ENCODE data around the gene ANO5. TPM values are rescaled to one million over a fixed set of nuclear protein-coding genes. Genes with fewer than 3 reads are reported as not detected.
"Not testable (repeated sequence)": the region's sequence is repeated elsewhere in the genome, so short reads cannot be mapped to it uniquely, and the experiment has no call there.

Gene ANO5
- total and polyA plus RNA-seq, 2 donors: 0.78 to 0.99 TPM

DNA sequence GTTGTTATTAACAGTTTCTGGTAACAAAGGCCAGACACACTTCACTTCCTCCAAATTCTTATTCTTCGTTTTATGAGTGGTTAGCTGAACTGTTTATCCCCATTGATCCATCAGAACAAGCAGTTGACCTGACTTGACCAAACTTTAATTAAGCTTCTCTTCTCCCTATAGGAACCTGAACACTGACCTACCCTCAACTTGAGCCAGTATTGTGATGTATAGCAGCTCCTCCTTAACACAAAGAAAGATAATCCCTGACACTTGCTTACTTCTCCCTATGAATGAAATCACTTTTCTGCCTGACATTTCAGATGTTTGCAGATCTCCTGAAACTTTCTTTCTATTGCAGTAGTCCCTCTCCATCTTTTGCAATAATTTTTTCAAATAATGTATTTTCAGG, 41.9 kb downstream of the ANO5 start:
- no peak for DNase-seq (ENCODE audit: low read depth in 6 of 9, low spot score in 9 of 9)
- Histone ChIP-seq H3K27me3 (ENCODE audit: control insufficient read depth in 2 of 2, insufficient read depth in 1 of 2, low read length in 1 of 2) (no peaks in the 10 kb centered on the region), H3K9me3 (ENCODE audit: control insufficient read depth in 2 of 2, insufficient read depth in 1 of 2, low read length in 1 of 2) (no peaks in the 10 kb centered on the region), H3K36me3 (ENCODE audit: control insufficient read depth in 2 of 2, insufficient read depth in 2 of 2, low read length in 1 of 2) (no peaks in the 10 kb centered on the region), H3K4me1 (ENCODE audit: control insufficient read depth in 2 of 2, insufficient read depth in 2 of 2, low read length in 2 of 2) (no peaks in the 10 kb centered on the region), H3K27ac (ENCODE audit: low read depth in 1 of 2, low read length in 1 of 2) (no peak overlapping the region), H3K4me3 (ENCODE audit: low read length in 2 of 2) (no peak overlapping the region)
- WGBS: 65% methylated on average over 1 of the region's 1 CpG

DNA sequence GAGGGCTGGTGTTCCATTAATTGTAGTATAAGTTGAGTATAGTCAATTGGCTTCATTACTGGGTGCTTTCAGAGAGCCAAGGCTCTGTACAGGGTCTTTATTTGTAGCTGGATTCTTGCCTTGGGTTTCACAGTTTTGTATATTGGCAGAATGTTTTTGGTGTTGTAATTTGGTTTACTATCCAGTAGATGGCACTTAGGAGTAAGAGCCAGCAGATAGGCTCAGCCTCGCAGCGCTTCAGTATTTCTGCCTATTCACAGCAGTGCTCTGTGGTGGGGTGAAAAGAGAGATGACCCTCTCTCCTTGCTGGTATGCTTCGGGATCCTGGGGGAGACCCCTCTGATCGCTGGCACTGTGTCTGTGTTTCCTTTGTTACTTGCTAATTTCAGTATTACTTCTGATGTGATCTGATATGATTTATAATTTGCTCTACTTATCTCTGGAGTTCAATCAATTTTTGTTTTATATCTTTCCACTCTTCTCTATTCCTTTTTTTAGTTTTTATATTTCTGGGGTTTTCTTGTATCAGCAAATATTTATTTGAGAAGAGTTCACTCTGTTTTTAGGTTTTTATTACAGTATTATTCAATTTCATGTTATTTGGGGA, 52.2 kb downstream of the ANO5 start:
- no peaks in the 10 kb centered on the region for H3K4me1 ChIP-seq (ENCODE audit: control insufficient read depth in 2 of 2, insufficient read depth in 2 of 2, low read length in 2 of 2)
- DNase-seq (ENCODE audit: low read depth in 6 of 9, low spot score in 9 of 9): peak in 4 of 9 donors; percentile 0 to 13 (median 4)
- H3K27ac ChIP-seq (ENCODE audit: low read depth in 1 of 2, low read length in 1 of 2): no peak overlapping the region
- no peaks in the 10 kb centered on the region for H3K27me3 ChIP-seq (ENCODE audit: control insufficient read depth in 2 of 2, insufficient read depth in 1 of 2, low read length in 1 of 2)
- 12% methylated on average over 4 of the region's 4 CpGs for WGBS
- no peak overlapping the region for H3K4me3 ChIP-seq (ENCODE audit: low read length in 2 of 2)
- no peaks in the 10 kb centered on the region for H3K36me3 ChIP-seq (ENCODE audit: control insufficient read depth in 2 of 2, insufficient read depth in 2 of 2, low read length in 1 of 2)
- H3K9me3 ChIP-seq (ENCODE audit: control insufficient read depth in 2 of 2, insufficient read depth in 1 of 2, low read length in 1 of 2): no peaks in the 10 kb centered on the region

DNA sequence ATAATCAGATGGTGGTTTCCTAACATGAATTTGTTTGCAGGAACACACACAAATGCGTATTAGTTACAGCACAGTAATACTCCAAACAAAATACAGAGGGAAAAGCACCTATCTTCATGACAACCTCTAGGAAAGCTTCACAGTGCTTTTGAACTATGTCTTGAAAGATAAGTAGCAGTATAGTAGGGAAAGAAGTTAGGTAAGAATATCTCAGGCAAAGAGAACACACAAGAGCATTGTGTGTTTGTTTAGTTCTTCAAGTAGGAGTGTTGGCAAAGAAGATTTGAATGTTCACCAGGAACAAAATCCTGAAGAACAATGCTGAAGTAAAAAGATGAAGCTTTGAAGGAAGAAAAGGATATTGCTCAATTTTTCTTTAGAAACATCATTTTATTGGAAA, 54.1 kb downstream of the ANO5 start:
- no peak for DNase-seq (ENCODE audit: low read depth in 6 of 9, low spot score in 9 of 9)
- H3K27me3 ChIP-seq (ENCODE audit: control insufficient read depth in 2 of 2, insufficient read depth in 1 of 2, low read length in 1 of 2): no peaks in the 10 kb centered on the region
- no peaks in the 10 kb centered on the region for H3K9me3 ChIP-seq (ENCODE audit: control insufficient read depth in 2 of 2, insufficient read depth in 1 of 2, low read length in 1 of 2)
- H3K36me3 ChIP-seq (ENCODE audit: control insufficient read depth in 2 of 2, insufficient read depth in 2 of 2, low read length in 1 of 2): no peaks in the 10 kb centered on the region
- no peak overlapping the region for H3K4me3 ChIP-seq (ENCODE audit: low read length in 2 of 2)
- no peaks in the 10 kb centered on the region for H3K4me1 ChIP-seq (ENCODE audit: control insufficient read depth in 2 of 2, insufficient read depth in 2 of 2, low read length in 2 of 2)
- WGBS: 50% methylated on average over 1 of the region's 1 CpG
- no peak overlapping the region for H3K27ac ChIP-seq (ENCODE audit: low read depth in 1 of 2, low read length in 1 of 2)

DNA sequence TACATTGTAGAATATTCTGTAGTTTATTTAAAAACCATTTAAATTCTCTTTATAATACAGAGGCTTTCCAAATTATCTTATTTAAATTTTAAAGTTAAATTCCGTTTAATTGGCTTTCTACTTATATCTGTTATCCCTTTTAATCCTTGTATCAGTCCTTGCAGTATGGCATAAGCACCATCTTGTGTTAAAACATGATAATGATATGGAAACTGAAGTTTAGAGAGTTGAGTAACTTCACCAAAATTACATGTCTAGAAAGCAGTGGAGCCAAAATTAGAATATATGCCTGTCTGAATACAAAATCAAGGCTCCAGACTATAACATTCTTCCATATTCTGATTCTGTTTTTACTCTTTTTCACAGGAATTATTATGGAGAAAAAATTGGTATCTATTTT, 57.0 kb downstream of the ANO5 start:
- WGBS: 93% methylated on average over 1 of the region's 1 CpG

DNA sequence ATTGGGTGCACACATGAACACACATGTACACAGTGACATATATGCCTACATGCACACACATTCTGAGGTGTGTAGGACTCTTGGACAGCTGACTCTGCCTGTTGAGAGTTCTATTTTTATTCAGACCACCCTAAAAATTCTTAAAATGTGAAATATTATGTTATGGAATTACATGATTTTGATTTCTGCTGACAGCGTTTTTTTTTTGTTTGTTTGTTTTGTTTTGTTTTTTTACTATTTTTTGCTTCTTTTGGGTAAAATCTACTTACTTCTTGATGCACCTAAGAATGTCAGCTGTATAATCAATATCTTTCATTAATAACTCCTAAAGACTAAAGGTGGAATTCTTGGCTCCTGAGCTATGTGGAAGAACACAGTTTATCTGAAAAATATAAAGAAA, 64.0 kb downstream of the ANO5 start:
- Histone ChIP-seq H3K27ac (ENCODE audit: low read depth in 1 of 2, low read length in 1 of 2) (no peak overlapping the region), H3K27me3 (ENCODE audit: control insufficient read depth in 2 of 2, insufficient read depth in 1 of 2, low read length in 1 of 2) (no peaks in the 10 kb centered on the region), H3K4me1 (ENCODE audit: control insufficient read depth in 2 of 2, insufficient read depth in 2 of 2, low read length in 2 of 2) (no peaks in the 10 kb centered on the region), H3K36me3 (ENCODE audit: control insufficient read depth in 2 of 2, insufficient read depth in 2 of 2, low read length in 1 of 2) (no peaks in the 10 kb centered on the region), H3K9me3 (ENCODE audit: control insufficient read depth in 2 of 2, insufficient read depth in 1 of 2, low read length in 1 of 2) (no peaks in the 10 kb centered on the region), H3K4me3 (ENCODE audit: low read length in 2 of 2) (no peak overlapping the region)
- 97% methylated on average over 1 of the region's 1 CpG for WGBS
- no peak for DNase-seq (ENCODE audit: low read depth in 6 of 9, low spot score in 9 of 9)

More for the DNA sequence above, 57.0 kb downstream of the ANO5 start:
- Histone ChIP-seq H3K36me3 (ENCODE audit: control insufficient read depth in 2 of 2, insufficient read depth in 2 of 2, low read length in 1 of 2) (no peaks in the 10 kb centered on the region), H3K4me3 (ENCODE audit: low read length in 2 of 2) (no peak overlapping the region), H3K27me3 (ENCODE audit: control insufficient read depth in 2 of 2, insufficient read depth in 1 of 2, low read length in 1 of 2) (no peaks in the 10 kb centered on the region), H3K27ac (ENCODE audit: low read depth in 1 of 2, low read length in 1 of 2) (no peak overlapping the region), H3K4me1 (ENCODE audit: control insufficient read depth in 2 of 2, insufficient read depth in 2 of 2, low read length in 2 of 2) (no peaks in the 10 kb centered on the region), H3K9me3 (ENCODE audit: control insufficient read depth in 2 of 2, insufficient read depth in 1 of 2, low read length in 1 of 2) (no peaks in the 10 kb centered on the region)
- no peak for DNase-seq (ENCODE audit: low read depth in 6 of 9, low spot score in 9 of 9)

DNA sequence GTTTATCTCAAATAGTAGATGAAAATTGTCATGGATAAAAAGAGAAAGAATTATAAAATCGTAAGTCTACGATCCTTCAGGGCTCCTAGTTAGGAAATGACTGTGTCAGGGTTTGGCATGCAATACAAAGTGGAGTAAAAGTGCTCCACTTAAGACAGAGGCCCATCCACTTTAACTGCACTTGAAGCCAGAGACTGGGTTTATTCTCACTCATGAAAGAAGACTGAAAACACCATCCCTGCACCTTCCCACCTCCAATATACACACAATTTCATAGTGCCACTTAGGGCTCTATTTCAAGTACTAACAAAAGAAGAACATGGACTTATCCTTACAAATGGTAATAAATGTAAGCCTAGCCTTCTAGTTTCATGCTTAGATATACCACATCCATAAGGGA, 70.7 kb downstream of the ANO5 start:
- Histone ChIP-seq H3K9me3 (ENCODE audit: control insufficient read depth in 2 of 2, insufficient read depth in 1 of 2, low read length in 1 of 2) (no peaks in the 10 kb centered on the region), H3K4me1 (ENCODE audit: control insufficient read depth in 2 of 2, insufficient read depth in 2 of 2, low read length in 2 of 2) (no peaks in the 10 kb centered on the region), H3K4me3 (ENCODE audit: low read length in 2 of 2) (no peak overlapping the region), H3K27me3 (ENCODE audit: control insufficient read depth in 2 of 2, insufficient read depth in 1 of 2, low read length in 1 of 2) (no peaks in the 10 kb centered on the region), H3K36me3 (ENCODE audit: control insufficient read depth in 2 of 2, insufficient read depth in 2 of 2, low read length in 1 of 2) (no peaks in the 10 kb centered on the region), H3K27ac (ENCODE audit: low read depth in 1 of 2, low read length in 1 of 2) (no peak overlapping the region)
- DNase-seq (ENCODE audit: low read depth in 6 of 9, low spot score in 9 of 9): no peak
- 96% methylated on average over 2 of the region's 2 CpGs for WGBS

DNA sequence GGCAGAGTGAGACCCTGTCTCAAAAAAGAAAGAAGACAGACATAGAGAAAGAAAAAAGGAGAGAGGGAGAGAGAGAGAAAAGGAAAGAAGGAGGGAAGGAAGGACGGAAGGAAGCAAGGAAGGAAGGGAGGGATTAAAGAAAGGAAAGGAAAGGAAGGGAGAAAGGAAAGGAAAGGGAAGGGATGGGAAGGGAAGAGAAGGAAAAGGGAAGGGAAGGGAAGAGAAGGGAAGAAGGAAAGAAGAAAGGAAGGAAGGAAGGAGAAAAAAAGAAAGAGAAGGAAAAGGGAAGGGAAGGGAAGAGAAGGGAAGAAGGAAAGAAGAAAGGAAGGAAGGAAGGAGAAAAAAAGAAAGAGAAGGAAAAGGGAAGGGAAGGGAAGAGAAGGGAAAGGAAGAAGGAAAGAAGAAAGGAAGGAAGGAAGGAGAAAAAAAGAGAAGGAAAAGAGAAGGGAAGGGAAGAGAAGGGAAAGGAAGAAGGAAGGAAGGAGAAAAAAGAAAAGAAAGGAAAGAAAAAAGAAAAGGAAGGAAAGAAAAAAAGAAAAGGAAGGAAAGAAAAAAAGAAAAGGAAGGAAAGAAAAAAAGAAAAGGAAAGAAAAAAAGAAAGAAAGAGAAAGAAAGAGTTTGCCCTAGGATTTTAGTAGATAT, 76.2 kb downstream of the ANO5 start:
- not testable (repeated sequence) for H3K9me3 ChIP-seq (ENCODE audit: control insufficient read depth in 2 of 2, insufficient read depth in 1 of 2, low read length in 1 of 2); H3K4me3 ChIP-seq (ENCODE audit: low read length in 2 of 2); H3K27me3 ChIP-seq (ENCODE audit: control insufficient read depth in 2 of 2, insufficient read depth in 1 of 2, low read length in 1 of 2); H3K4me1 ChIP-seq (ENCODE audit: control insufficient read depth in 2 of 2, insufficient read depth in 2 of 2, low read length in 2 of 2); H3K36me3 ChIP-seq (ENCODE audit: control insufficient read depth in 2 of 2, insufficient read depth in 2 of 2, low read length in 1 of 2); H3K27ac ChIP-seq (ENCODE audit: low read depth in 1 of 2, low read length in 1 of 2); DNase-seq (ENCODE audit: low read depth in 6 of 9, low spot score in 9 of 9)
- WGBS: 98% methylated on average over 1 of the region's 1 CpG

DNA sequence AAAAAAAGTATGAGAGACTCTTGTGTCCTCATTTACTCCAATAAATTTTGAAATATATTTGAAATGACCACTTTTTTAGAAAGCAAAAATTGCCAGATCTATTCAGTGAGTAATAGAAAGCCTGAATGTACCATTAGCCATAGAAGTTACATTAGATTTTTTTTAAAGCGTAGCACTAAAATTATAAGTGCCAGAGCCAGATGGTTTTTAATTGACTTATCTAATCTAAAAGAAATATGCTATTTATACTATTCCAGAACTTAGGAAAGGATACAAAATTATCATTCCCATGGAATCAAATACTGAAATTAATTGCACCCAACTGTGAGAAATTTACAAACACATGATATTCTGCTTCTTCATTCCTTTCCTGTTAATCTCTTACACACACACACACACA, 80.9 kb downstream of the ANO5 start:
- WGBS: 96% methylated on average over 1 of the region's 1 CpG
- DNase-seq (ENCODE audit: low read depth in 6 of 9, low spot score in 9 of 9): no peak

DNA sequence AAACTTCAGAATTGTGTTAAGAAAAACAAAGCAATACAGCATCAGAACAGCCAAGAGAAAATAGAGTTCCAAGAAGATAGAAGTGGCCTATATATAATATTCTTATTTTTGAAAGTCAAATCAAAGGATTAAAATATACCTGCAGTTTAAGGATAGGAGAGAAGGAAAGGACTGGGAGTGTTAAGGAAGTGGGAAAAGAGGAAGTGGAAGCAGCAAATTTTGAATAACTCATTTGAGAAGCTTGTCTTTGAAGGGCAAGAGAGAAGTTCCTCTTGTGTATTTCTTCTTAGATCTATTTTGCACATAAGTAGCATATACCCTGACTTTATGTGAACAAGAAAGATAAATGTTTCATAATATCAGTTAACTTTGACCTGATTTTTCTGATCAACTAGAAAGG, 82.7 kb downstream of the ANO5 start:
- H3K9me3 ChIP-seq (ENCODE audit: control insufficient read depth in 2 of 2, insufficient read depth in 1 of 2, low read length in 1 of 2): no peaks in the 10 kb centered on the region
- no peaks in the 10 kb centered on the region for H3K27me3 ChIP-seq (ENCODE audit: control insufficient read depth in 2 of 2, insufficient read depth in 1 of 2, low read length in 1 of 2)
- no peak overlapping the region for H3K27ac ChIP-seq (ENCODE audit: low read depth in 1 of 2, low read length in 1 of 2)
- H3K4me1 ChIP-seq (ENCODE audit: control insufficient read depth in 2 of 2, insufficient read depth in 2 of 2, low read length in 2 of 2): no peaks in the 10 kb centered on the region
- no peak for DNase-seq (ENCODE audit: low read depth in 6 of 9, low spot score in 9 of 9)
- H3K4me3 ChIP-seq (ENCODE audit: low read length in 2 of 2): no peak overlapping the region
- no peaks in the 10 kb centered on the region for H3K36me3 ChIP-seq (ENCODE audit: control insufficient read depth in 2 of 2, insufficient read depth in 2 of 2, low read length in 1 of 2)

More for the DNA sequence above, 80.9 kb downstream of the ANO5 start:
- no peaks in the 10 kb centered on the region for H3K27me3 ChIP-seq (ENCODE audit: control insufficient read depth in 2 of 2, insufficient read depth in 1 of 2, low read length in 1 of 2)
- H3K36me3 ChIP-seq (ENCODE audit: control insufficient read depth in 2 of 2, insufficient read depth in 2 of 2, low read length in 1 of 2): no peaks in the 10 kb centered on the region
- H3K27ac ChIP-seq (ENCODE audit: low read depth in 1 of 2, low read length in 1 of 2): no peak overlapping the region
- H3K9me3 ChIP-seq (ENCODE audit: control insufficient read depth in 2 of 2, insufficient read depth in 1 of 2, low read length in 1 of 2): no peaks in the 10 kb centered on the region
- no peaks in the 10 kb centered on the region for H3K4me1 ChIP-seq (ENCODE audit: control insufficient read depth in 2 of 2, insufficient read depth in 2 of 2, low read length in 2 of 2)
- H3K4me3 ChIP-seq (ENCODE audit: low read length in 2 of 2): no peak overlapping the region

All from thymus (tissue), 11 donors.